HepG2 (cell line): ENCODE results near the gene ZNF324B. TPM values are rescaled to one million over a fixed set of nuclear protein-coding genes. Genes with fewer than 3 reads are reported as not detected.

Source experiments
- CAMTA2 ChIP-seq: sonication (generic); formaldehyde crosslinking; IDR thresholded peaks from 2 replicates; pipeline ENCODE4 v1.4.0; 2020; ENCODE audit warnings: mild to moderate bottlenecking, missing genetic modification reagents, borderline replicate concordance
- EP300 ChIP-seq, 3 experiments: sonication (generic) in 1 of 3; formaldehyde crosslinking in 1 of 3; IDR thresholded peaks; 2 replicates each; pipeline versions ENCODE4 v1.5.1 to v1.6.1; 2011 to 2020; ENCODE audit warnings: low read depth in 2 of 3, low read length in 2 of 3, borderline replicate concordance in 1 of 3, improper control_type of control experiment in 1 of 3, mild to moderate bottlenecking in 1 of 3, missing genetic modification reagents in 1 of 3, moderate library complexity in 1 of 3
- HMG20B ChIP-seq: conservative IDR thresholded peaks from 2 replicates; pipeline ENCODE4 v1.6.1; 2016; ENCODE audit warnings: missing genetic modification reagents, missing compliant biosample characterization
- MAFK ChIP-seq, 2 experiments: IDR thresholded peaks in 1 of 2; conservative IDR thresholded peaks in 1 of 2; 2 replicates each; pipeline ENCODE4 v1.6.1; 2011; ENCODE audit warnings: improper control_type of control experiment in 2 of 2, low read length in 2 of 2
- RFX1 ChIP-seq: fragments of 450-650 bp; IDR thresholded peaks from 2 replicates; pipeline ENCODE4 v1.6.1; 2017
- ZNF253 ChIP-seq: sonication (generic); formaldehyde crosslinking; IDR thresholded peaks from 2 replicates; pipeline ENCODE4 v1.8.0; 2022; ENCODE audit warnings: mild to moderate bottlenecking, missing genetic modification reagents, borderline replicate concordance
- ZNF30 ChIP-seq: sonication (generic); formaldehyde crosslinking; IDR thresholded peaks from 2 replicates; pipeline ENCODE4 v1.5.0; 2020; ENCODE audit warnings: mild to moderate bottlenecking, missing genetic modification reagents
- ZNF790 ChIP-seq: sonication (generic); formaldehyde crosslinking; IDR thresholded peaks from 2 replicates; pipeline ENCODE4 v1.8.0; 2022; ENCODE audit warnings: missing genetic modification reagents, mild to moderate bottlenecking, borderline replicate concordance
- ZNF839 ChIP-seq: sonication (generic); formaldehyde crosslinking; IDR thresholded peaks from 2 replicates; pipeline ENCODE4 v1.4.0; 2020; ENCODE audit warnings: missing genetic modification reagents, mild to moderate bottlenecking, borderline replicate concordance
- polyA plus RNA-seq, 8 experiments: library from polyadenylated mRNA; depleted of rRNA in 3 of 8; stranded (reverse) in 7 of 8; unstranded in 1 of 8; fragments of >200 nt; fragmentation: Illumina TruSeq in 4 of 8; extraction: Trizol in 4 of 8; gene quantifications; 2 replicates each; pipeline versions ENCODE4 v1.2.1 to v1.2.3, GENCODE V29; 2011 to 2016; ENCODE audit warnings: low read depth in 4 of 8, missing spikeins in 1 of 8, mixed read lengths in 1 of 8; ENCODE audit not compliant: insufficient read depth in 1 of 8
- total RNA-seq, 5 experiments: library from RNA; depleted of rRNA; stranded (reverse); fragments of >200 nt; fragmentation: Illumina TruSeq; extraction: Trizol; gene quantifications; 2 replicates each; pipeline ENCODE4 v1.2.3, GENCODE V29; 2016; ENCODE audit warnings: low read depth in 1 of 5
- TF ChIP-seq, protein P1 (sequence below): sonication (generic); formaldehyde crosslinking; IDR thresholded peaks from 2 replicates; pipeline ENCODE4 v1.4.0; 2020; ENCODE audit warnings: mild to moderate bottlenecking, low read depth, missing genetic modification reagents
- TF ChIP-seq, protein P2 (sequence below): sonication (generic); formaldehyde crosslinking; IDR thresholded peaks from 2 replicates; pipeline ENCODE4 v1.4.0; 2020; ENCODE audit warnings: missing genetic modification reagents
- TF ChIP-seq, protein P3 (sequence below): IDR thresholded peaks from 2 replicates; pipeline ENCODE4 v1.6.1; 2016; ENCODE audit warnings: low read depth, control low read depth
- TF ChIP-seq, protein P4 (sequence below): sonication (generic); formaldehyde crosslinking; IDR thresholded peaks from 2 replicates; pipeline ENCODE4 v1.5.0; 2020; ENCODE audit warnings: mild to moderate bottlenecking, missing genetic modification reagents, borderline replicate concordance

Gene ZNF324B
- total and polyA plus RNA-seq, 2 of the 13 experiments (the other 11 are each of a cell fraction or from before 2014, with no cell fraction given) = 0.53 to 3.0 TPM

DNA sequence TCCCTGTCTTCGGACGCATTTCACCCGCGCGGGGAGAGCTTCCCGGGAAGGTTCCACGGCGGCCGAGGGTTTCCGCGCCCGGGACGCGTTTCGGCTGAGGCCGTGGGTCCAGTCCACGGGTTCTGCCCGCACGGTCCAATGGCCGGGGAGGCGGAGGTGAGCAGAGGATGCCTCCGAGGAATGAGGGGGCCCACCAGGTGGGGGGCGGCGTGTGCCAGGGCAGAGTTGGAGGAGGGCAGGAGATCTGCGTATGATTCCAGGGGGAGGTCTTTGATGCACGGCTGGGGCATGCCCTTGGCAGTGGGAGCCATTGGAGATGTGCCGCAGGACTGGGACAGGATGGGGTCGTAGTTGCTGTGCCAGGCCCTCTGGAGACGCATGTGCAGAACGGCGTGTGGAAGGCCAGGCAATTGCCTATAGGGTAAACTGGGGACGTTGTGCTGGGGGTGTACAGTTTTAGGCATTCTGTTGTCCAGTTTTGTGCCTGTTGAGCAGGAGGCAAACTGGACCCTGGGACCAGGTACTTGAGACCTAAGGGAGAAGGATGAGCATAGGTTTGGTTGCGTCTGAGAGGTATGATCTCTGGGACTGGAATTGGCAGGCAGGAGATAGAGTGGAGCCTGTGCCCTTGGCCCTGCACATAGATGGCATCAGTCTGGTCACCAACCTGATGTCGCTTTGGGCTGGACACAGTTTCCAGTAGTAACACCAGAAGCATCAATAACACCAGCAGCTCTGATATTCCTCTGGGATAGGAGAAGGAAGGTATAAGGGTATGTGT lies 42.2 kb upstream of the ZNF324B start (continued):
- TF ChIP-seq ZNF839 (CRISPR knock-in tag) (peak; percentile 67; the same call in 1 of the 2 replicates), ZNF253 (0 out of 2 replicates have a peak, but pooled peaks have one; percentile 4), HMG20B (CRISPR knock-in tag) (no peak), ZNF790 (CRISPR knock-in tag) (peak; percentile 4; the same call in 1 of the 2 replicates), CAMTA2 (CRISPR knock-in tag) (0 out of 2 replicates have a peak, but pooled peaks have one; percentile 21), RFX1 (no peak), EP300 (IDR thresholded peaks at IDR 0.05; ENCODE audit: low read depth in 2 of 2, low read length in 2 of 2) (no peak), EP300 (CRISPR knock-in tag; IDR thresholded peaks at IDR 0.05; ENCODE audit: borderline replicate concordance) (no peak), ZNF30 (CRISPR knock-in tag) (no peak), MAFK (conservative IDR thresholded peaks at IDR 0.05 in 1 of 2, IDR thresholded peaks at IDR 0.05 in 1 of 2; ENCODE audit: low read length in 2 of 2) (no peak)
- TF ChIP-seq, protein P1, sequence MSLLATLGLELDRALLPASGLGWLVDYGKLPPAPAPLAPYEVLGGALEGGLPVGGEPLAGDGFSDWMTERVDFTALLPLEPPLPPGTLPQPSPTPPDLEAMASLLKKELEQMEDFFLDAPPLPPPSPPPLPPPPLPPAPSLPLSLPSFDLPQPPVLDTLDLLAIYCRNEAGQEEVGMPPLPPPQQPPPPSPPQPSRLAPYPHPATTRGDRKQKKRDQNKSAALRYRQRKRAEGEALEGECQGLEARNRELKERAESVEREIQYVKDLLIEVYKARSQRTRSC (CRISPR knock-in tag) = no peak
- TF ChIP-seq, protein P2, sequence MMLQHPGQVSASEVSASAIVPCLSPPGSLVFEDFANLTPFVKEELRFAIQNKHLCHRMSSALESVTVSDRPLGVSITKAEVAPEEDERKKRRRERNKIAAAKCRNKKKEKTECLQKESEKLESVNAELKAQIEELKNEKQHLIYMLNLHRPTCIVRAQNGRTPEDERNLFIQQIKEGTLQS = peak; percentile 2; the same call in 1 of the 2 replicates
- TF ChIP-seq, protein P3, sequence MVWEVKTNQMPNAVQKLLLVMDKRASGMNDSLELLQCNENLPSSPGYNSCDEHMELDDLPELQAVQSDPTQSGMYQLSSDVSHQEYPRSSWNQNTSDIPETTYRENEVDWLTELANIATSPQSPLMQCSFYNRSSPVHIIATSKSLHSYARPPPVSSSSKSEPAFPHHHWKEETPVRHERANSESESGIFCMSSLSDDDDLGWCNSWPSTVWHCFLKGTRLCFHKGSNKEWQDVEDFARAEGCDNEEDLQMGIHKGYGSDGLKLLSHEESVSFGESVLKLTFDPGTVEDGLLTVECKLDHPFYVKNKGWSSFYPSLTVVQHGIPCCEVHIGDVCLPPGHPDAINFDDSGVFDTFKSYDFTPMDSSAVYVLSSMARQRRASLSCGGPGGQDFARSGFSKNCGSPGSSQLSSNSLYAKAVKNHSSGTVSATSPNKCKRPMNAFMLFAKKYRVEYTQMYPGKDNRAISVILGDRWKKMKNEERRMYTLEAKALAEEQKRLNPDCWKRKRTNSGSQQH (CRISPR knock-in tag) = 0 out of 2 replicates have a peak, but pooled peaks have one; percentile 19
- TF ChIP-seq, protein P4, sequence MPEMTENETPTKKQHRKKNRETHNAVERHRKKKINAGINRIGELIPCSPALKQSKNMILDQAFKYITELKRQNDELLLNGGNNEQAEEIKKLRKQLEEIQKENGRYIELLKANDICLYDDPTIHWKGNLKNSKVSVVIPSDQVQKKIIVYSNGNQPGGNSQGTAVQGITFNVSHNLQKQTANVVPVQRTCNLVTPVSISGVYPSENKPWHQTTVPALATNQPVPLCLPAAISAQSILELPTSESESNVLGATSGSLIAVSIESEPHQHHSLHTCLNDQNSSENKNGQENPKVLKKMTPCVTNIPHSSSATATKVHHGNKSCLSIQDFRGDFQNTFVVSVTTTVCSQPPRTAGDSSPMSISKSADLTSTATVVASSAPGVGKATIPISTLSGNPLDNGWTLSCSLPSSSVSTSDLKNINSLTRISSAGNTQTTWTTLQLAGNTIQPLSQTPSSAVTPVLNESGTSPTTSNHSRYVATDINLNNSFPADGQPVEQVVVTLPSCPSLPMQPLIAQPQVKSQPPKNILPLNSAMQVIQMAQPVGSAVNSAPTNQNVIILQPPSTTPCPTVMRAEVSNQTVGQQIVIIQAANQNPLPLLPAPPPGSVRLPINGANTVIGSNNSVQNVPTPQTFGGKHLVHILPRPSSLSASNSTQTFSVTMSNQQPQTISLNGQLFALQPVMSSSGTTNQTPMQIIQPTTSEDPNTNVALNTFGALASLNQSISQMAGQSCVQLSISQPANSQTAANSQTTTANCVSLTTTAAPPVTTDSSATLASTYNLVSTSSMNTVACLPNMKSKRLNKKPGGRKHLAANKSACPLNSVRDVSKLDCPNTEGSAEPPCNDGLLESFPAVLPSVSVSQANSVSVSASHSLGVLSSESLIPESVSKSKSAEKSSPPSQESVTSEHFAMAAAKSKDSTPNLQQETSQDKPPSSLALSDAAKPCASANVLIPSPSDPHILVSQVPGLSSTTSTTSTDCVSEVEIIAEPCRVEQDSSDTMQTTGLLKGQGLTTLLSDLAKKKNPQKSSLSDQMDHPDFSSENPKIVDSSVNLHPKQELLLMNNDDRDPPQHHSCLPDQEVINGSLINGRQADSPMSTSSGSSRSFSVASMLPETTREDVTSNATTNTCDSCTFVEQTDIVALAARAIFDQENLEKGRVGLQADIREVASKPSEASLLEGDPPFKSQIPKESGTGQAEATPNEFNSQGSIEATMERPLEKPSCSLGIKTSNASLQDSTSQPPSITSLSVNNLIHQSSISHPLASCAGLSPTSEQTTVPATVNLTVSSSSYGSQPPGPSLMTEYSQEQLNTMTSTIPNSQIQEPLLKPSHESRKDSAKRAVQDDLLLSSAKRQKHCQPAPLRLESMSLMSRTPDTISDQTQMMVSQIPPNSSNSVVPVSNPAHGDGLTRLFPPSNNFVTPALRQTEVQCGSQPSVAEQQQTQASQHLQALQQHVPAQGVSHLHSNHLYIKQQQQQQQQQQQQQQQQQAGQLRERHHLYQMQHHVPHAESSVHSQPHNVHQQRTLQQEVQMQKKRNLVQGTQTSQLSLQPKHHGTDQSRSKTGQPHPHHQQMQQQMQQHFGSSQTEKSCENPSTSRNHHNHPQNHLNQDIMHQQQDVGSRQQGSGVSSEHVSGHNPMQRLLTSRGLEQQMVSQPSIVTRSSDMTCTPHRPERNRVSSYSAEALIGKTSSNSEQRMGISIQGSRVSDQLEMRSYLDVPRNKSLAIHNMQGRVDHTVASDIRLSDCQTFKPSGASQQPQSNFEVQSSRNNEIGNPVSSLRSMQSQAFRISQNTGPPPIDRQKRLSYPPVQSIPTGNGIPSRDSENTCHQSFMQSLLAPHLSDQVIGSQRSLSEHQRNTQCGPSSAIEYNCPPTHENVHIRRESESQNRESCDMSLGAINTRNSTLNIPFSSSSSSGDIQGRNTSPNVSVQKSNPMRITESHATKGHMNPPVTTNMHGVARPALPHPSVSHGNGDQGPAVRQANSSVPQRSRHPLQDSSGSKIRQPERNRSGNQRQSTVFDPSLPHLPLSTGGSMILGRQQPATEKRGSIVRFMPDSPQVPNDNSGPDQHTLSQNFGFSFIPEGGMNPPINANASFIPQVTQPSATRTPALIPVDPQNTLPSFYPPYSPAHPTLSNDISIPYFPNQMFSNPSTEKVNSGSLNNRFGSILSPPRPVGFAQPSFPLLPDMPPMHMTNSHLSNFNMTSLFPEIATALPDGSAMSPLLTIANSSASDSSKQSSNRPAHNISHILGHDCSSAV (CRISPR knock-in tag) = no peak
